Inflammatory macrophage treated with lipopolysaccharide for 4 hours (primary cell): Measurements from ENCODE around the gene TRIM72.
A peak's percentile ranks its signal among the peaks of the same experiment; 100 is the strongest.
"Not testable (repeated sequence)": the region's sequence is repeated elsewhere in the genome, so short reads cannot be mapped to it uniquely, and the experiment has no call there.

ENCODE experiments used
- DNase-seq: peaks from one replicate; pipeline ENCODE4 v3.0.0-alpha.2; 2020

TRIM72 gene

GRCh38 chr16:31190818-31191444, 23.0 kb upstream of the TRIM72 start:
- DNase-seq = no peak

GRCh38 chr16:31191697-31192428, 22.1 kb upstream of the TRIM72 start:
- DNase-seq = no peak

GRCh38 chr16:31192856-31193642, 20.9 kb upstream of the TRIM72 start:
- no peak for DNase-seq

DNA sequence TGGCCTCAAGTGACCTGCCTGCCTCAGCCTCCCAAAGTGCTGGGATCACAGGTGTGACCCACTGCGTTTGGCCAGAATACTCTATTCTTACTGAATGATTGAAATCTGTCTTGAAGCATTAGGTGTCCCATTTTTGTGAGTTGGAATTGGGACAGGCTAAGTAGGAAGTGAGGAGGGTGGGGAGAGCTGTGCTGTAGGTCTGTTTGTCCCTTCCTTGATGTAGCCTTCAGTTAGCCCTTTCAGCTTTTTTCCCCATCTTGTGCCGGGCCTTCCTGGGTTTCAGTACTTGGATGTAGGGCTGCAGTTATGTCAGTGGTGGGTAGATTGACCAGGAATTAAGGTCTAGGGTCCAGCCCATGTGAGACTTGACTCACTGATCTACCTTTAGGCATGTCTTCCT, 20.0 kb upstream of the TRIM72 start:
- no peak for DNase-seq

- DNase-seq = no peak
These were observed 19.0 kb upstream of the TRIM72 start for GRCh38 chr16:31194898-31195297.

- not testable (repeated sequence) for DNase-seq
These were observed 18.1 kb upstream of the TRIM72 start for GRCh38 chr16:31195861-31196260.

DNA sequence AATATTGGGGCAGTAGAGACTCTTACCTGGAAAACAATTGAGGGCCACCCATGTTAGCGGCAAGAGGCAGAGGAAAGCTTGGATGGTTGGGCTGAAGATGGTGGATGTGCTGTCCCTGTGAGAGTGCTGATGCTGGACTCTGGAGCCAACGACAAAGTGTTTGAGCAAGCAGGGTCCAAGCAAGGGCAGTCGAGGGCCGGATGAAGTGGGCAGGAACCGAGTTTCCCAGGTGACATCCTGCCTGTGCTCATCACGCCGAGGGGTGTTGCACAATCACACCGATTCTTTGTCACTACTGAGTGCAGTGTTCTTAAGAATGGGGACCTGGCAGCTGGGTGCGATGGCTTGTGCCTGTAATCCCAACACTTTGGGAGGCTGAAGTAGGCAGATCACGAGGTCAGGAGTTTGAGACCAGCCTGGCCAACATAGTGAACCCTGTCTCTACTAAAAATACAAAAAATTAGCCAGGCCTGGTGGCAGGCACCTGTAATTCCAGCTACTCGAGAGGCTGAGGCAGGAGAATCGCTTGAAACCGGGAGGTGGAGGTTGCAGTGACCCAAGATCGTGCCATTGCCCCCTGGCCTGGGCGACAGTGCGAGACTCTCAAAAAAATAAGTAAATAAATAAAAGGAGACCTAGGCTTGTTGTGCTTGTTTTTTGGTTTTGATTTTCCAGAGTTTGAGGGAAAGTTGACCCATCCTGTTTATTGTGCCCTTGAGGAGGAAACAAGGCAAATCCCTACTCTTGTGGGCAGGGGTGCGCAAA, 17.4 kb upstream of the TRIM72 start:
- DNase-seq = no peak

DNA sequence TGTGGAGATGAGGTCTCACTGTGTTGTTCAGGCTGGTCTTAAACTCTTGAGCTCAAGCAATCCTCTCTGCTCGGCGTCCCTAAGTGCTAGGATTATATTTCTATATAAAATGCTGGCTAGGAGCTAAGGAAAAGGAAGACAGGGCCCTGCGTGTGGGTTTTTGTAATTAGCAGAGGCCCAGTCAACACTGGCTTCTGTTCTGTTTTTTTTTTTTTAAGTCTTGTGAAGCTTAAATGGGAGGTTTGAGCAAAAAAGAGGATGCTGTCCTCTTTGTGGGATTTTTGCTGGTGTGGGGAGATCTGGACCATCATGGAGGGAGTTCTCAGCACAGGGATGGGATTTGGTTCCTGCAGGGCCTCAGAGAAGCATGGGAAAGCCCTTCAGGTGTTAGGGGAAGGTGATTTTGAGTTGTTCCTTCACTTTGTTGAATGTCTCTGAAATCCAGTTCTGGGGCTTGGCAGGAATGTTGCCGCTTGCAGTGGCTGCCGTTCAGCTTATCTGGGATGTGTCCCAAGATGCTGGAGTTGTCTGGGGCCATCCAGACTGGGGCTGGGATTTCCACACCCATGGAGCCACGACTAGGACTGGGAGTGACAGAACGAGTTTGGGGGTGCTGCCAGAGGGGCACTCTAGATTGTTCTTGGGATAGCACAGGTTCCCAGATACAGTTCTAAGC, 15.6 kb upstream of the TRIM72 start:
- no peak for DNase-seq

DNA sequence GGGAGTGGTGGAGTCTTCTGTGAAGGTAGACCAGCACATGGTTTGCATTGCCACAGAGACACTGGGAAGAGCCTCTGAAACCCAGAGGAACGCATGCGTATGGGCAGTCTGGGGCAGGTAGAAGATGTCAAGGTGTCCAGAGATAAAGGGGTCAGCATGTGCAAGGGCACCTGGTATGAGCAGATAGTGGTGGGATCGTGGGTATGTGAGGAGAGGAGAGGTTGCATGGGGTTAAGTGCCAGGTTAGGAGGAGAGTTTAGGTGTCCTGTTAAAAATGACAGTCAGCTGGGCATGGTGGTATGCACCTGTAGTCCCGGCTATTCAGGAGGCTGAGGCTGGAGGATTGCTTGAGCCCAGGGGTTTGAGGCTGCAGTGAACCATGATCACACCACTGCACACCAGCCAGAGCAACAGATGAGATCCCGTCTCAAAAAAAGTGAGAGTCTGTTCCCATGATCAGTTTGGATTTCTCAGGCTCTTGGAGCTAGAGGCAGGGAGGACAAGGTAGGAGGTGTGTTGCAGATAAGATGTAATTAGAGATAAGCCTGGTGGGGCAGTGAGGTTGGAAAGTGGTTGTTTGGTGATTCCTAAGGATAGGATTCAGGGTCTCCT, 14.4 kb upstream of the TRIM72 start:
- no peak for DNase-seq

- DNase-seq = not testable (repeated sequence)
These were observed 13.8 kb upstream of the TRIM72 start for GRCh38 chr16:31200111-31200510.

GRCh38 chr16:31200821-31201568, 12.9 kb upstream of the TRIM72 start:
- DNase-seq = peak; percentile 59

- DNase-seq = peak; percentile 55
These were observed 12.1 kb upstream of the TRIM72 start for GRCh38 chr16:31201582-31202413.

- DNase-seq = peak; percentile 77
These were observed 11.2 kb upstream of the TRIM72 start, which contains the start of gene PYCARD for GRCh38 chr16:31202414-31203375. Gene PYCARD (minus strand): TSS chr16:31202760. CDS start chr16:31202690, 70 bp downstream.

- DNase-seq = no peak
These were observed 8.8 kb upstream of the TRIM72 start for GRCh38 chr16:31204871-31205666.

GRCh38 chr16:31206776-31207175, 7.1 kb upstream of the TRIM72 start:
- DNase-seq = no peak

- no peak for DNase-seq
These were observed 577 bp upstream of the TRIM72 start for GRCh38 chr16:31213342-31213741.

DNA sequence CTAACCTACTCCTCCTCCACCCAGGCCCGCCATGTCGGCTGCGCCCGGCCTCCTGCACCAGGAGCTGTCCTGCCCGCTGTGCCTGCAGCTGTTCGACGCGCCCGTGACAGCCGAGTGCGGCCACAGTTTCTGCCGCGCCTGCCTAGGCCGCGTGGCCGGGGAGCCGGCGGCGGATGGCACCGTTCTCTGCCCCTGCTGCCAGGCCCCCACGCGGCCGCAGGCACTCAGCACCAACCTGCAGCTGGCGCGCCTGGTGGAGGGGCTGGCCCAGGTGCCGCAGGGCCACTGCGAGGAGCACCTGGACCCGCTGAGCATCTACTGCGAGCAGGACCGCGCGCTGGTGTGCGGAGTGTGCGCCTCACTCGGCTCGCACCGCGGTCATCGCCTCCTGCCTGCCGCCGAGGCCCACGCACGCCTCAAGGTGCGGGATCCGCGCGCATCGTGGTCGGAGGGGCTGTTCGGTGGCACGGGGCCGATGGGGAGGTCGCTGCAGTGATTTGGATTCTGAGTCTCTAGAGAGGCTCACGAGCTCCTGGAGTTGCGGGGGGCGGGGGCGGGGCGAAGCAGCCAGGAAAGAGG, 878 bp downstream of the TRIM72 start:
- DNase-seq = no peak
